Measurements from ENCODE around the gene SPPL2B. TPM values are rescaled to one million over a fixed set of nuclear protein-coding genes. Genes with fewer than 3 reads are reported as not detected.

SPPL2B gene
- total and polyA plus RNA-seq, 9 of the 15 experiments (the other 6 are each of a cell fraction or from before 2014, with no cell fraction given), result 0.20 to 81.2 (median 15.1) TPM

- TF ChIP-seq REST (IDR thresholded peaks at IDR 0.05; ENCODE audit: borderline replicate concordance) (peak; percentile 84; the same call in 1 of the 2 replicates), REST (CRISPR knock-in tag; IDR thresholded peaks at IDR 0.05; ENCODE audit: low read depth) (no peak), ZNF212 (CRISPR knock-in tag; IDR thresholded peaks at IDR 0.05) (no peak), ZBTB43 (CRISPR knock-in tag; IDR thresholded peaks at IDR 0.05) (no peak), STAT5A (IDR thresholded peaks at IDR 0.05; ENCODE audit: borderline replicate concordance, low read length) (no peak), NFE2L1 (tag; IDR thresholded peaks at IDR 0.05; ENCODE audit: borderline replicate concordance, low read depth) (no peak), ZNF263 (CRISPR knock-in tag; IDR thresholded peaks at IDR 0.05; ENCODE audit: borderline replicate concordance) (0 out of 2 replicates have a peak, but pooled peaks have one; percentile 42), HMG20B (CRISPR knock-in tag; IDR thresholded peaks at IDR 0.05) (no peak), ZNF584 (CRISPR knock-in tag; IDR thresholded peaks at IDR 0.05; ENCODE audit: low read depth) (no peak), POLR2G (IDR thresholded peaks at IDR 0.05; ENCODE audit: low read depth, low read length) (no peak), ZNF347 (CRISPR knock-in tag; IDR thresholded peaks at IDR 0.05; ENCODE audit: low read depth) (no peak), DEAF1 (CRISPR knock-in tag; IDR thresholded peaks at IDR 0.05) (peak; percentile 58; the same call in 1 of the 2 replicates)
Observed at GRCh38 chr19:2315818-2316353, 12.6 kb upstream of the SPPL2B start (continued).

All from K562 (cell line).